Activated CD4-positive, CD25-positive, alpha-beta regulatory T cell treated with anti-CD3 and anti-CD28 coated beads, Interleukin-2, amount 50 U/mL, for 72 hours (primary cell): ENCODE data around the gene LDB3.
"Not testable (repeated sequence)": the region's sequence is repeated elsewhere in the genome, so short reads cannot be mapped to it uniquely, and the experiment has no call there.

Source experiments
- DNase-seq: peaks from one replicate; pipeline ENCODE4 v3.0.0; 2021

LDB3 gene, protein sequence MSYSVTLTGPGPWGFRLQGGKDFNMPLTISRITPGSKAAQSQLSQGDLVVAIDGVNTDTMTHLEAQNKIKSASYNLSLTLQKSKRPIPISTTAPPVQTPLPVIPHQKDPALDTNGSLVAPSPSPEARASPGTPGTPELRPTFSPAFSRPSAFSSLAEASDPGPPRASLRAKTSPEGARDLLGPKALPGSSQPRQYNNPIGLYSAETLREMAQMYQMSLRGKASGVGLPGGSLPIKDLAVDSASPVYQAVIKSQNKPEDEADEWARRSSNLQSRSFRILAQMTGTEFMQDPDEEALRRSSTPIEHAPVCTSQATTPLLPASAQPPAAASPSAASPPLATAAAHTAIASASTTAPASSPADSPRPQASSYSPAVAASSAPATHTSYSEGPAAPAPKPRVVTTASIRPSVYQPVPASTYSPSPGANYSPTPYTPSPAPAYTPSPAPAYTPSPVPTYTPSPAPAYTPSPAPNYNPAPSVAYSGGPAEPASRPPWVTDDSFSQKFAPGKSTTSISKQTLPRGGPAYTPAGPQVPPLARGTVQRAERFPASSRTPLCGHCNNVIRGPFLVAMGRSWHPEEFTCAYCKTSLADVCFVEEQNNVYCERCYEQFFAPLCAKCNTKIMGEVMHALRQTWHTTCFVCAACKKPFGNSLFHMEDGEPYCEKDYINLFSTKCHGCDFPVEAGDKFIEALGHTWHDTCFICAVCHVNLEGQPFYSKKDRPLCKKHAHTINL

GRCh38 chr10:86668297-86669165 is at the start of gene LDB3:
TSS of gene LDB3 (plus strand) at chr10:86668511. CDS start at chr10:86668692, 181 bp downstream.
- no peak for DNase-seq

GRCh38 chr10:86628311-86628710 is 40.0 kb upstream of the LDB3 start:
- no peak for DNase-seq

- no peak for DNase-seq
Observed at GRCh38 chr10:86630079-86630478, 38.2 kb upstream of the LDB3 start.

GRCh38 chr10:86632009-86632800 is 36.1 kb upstream of the LDB3 start:
- DNase-seq, result no peak

GRCh38 chr10:86632951-86633350 is 35.4 kb upstream of the LDB3 start:
- no peak for DNase-seq

DNA sequence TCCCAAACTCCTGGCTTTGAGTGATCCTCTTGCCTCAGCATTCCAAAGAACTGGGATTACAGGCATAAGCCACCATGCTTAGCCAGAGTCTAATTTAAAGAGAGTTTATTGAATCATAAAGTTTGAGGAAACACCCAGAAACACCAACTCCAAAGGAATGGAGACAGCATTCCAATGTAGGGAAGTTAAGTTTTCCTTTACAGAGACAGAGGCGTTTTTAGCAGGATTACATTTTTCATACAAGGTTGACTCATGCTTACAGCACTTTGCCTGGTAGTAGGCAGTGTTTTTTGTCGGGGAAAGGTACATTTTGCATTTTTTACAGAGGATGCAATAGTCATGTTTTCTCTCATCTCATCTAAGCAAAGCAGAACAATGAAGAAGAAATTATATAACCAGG is 32.9 kb upstream of the LDB3 start:
- DNase-seq, result no peak

GRCh38 chr10:86636311-86636710 is 32.0 kb upstream of the LDB3 start:
- no peak for DNase-seq

DNA sequence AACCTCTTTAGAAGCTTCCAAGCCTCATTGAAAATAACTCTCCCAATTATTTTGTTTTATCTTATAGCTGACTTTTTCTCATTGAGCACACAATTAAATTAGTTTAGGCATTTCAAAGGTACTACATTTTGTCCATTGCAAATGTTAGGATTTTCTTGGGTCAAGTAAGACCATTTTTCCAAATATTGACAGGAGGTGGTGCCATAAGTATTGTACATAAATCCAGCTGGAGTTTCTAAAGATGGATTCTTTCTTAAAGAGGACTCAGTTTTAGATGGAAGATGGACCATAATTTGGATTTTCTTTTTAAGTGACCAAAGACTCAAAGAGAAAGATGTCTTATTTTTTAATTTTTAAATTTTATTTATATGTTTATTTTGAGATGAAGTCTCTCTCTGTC is 26.3 kb upstream of the LDB3 start:
- no peak for DNase-seq

- DNase-seq, result no peak
Observed at GRCh38 chr10:86642499-86642898, 25.8 kb upstream of the LDB3 start.

DNA sequence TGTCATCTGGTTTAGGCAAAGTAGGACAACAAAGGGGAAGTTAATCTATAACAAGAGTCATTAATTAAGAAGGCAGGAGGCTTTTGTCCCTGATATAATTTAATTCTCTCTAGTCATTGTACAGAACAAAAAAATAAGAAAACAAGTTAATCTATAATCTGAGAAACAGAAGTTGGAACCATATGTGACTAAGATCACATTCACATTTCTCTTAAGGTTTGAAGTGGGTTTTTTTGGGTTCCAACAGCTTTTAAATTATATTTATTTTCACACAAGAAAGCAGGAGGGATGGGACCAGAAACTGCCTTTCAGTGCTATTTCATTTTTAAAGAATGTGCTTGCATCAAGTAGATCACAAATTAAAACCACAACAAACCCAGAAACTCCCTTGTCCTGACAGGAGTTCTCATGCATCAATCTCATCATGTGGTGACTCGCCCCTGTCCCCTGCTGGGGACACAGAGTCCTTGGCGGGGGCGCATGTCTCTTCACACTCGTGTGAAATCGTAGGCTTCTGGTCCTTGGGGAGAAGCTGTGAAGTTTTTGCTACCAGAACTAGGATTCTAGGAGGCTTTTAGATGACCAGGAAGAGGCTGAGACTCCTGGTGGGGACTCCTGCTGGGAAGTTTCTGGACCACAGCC is 24.0 kb upstream of the LDB3 start:
- no peak for DNase-seq

DNA sequence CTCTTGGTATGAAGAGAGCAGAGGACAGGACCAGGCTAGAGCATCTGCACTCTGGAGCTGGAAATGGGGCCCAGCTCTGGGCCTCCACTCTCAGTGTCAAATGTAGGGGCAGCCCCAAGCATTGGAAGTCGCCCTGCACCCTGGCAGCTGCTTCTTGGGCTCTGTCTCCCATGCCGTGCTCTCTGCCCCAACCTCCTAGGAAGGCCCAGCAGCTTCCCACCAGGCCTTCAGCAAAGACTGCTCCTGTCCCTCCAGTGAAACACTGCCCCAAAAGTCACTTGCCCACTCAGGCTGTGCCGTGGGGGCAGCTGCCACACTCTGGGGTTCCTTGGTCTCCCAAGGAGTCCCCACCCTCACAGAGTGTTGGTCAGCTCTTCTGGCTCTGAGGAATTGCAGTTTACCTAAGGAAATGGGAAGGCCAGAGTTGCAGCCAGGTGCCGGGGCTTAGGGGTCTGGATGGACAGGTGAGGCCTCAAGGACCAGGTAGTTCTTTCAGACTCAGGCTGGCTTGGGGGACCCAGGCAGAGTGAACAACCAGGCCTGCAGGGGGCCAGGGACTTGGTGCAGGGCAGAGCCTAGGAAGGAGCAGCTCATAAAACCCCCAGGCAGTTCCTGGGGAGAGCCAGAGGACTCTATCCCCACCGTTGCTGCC is 23.4 kb upstream of the LDB3 start:
- DNase-seq, result no peak

DNA sequence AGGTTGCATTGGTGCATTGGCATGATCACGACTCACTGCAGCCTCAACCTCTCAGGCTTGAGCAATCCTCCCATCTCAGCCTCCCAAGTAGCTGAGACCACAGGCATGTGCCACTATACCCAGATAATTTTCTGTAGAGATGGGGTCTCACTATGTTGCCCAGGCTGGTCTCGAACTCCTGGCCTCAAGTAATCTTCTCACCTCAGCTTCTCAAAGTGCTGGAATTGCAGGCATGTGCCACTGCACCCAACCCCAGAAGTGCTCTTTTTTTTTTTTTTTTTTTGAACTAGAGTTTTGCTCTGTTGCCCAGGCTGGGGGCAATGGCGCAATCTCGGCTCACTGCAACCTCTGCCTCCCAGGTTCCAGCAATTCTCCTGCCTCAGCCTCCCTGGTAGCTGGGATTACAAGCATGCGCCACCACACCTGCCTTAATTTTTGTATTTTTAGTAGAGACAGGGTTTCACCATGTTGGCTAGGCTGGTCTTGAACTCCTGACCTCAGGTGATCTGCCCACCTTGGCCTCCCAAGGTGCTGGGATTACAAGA is 22.6 kb upstream of the LDB3 start:
- not testable (repeated sequence) for DNase-seq

DNA sequence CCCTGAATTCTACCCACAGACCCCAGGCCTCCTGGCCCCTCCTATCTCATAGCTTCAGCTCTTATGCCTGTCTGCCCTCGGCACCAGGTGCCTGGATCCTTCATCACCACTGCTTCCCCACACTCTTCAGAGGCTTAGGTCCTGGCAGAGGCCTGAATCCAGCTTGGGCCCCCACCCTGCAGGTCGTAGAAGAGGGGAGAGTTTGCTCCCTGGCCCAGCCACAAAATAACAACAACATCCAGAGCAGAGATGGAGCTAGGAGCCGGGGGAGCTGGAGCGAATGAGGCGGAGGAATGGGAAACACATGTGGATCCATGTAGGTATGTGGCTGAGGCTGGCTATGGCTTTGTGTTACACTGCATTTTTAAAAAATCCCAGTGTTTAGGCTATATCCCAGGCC is 21.8 kb upstream of the LDB3 start:
- no peak for DNase-seq

- DNase-seq, result no peak
Observed at GRCh38 chr10:86646933-86647332, 21.4 kb upstream of the LDB3 start.

GRCh38 chr10:86647773-86648703 is 20.3 kb upstream of the LDB3 start:
- no peak for DNase-seq

- no peak for DNase-seq
Observed at GRCh38 chr10:86648704-86649427, 19.4 kb upstream of the LDB3 start.

GRCh38 chr10:86649471-86650150 is 18.7 kb upstream of the LDB3 start:
- DNase-seq, result no peak

- DNase-seq, result no peak
Observed at GRCh38 chr10:86650151-86650550, 18.2 kb upstream of the LDB3 start.

DNA sequence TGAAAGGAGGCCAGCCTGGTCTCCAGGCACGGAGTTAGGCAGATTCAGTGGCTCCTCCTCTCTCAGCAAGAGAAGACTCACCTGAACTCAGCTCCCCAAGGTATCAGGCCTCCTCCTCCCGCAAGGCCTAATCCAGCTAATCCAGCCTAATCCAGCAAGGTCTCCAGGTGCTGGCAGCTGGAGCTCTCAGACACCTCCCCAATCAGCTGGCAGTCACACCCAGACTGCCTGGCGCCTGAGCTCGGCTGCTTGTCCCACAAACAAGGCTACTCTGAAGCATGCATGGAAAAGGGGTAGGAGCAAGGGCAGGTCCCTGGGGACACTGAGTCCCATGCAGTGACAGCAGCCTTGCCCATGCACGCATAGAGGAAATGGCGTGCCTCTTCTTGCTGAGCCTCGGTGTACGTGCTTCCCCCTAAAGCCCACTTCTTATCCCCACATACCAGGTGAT is 17.3 kb upstream of the LDB3 start:
- DNase-seq, result no peak
